Amniotic stem cell (primary cell): ENCODE data around the gene NUPR2.
A peak's percentile ranks its signal among the peaks of the same experiment; 100 is the strongest.
"Not testable (repeated sequence)": the region's sequence is repeated elsewhere in the genome, so short reads cannot be mapped to it uniquely, and the experiment has no call there.

ENCODE experiments used
- DNase-seq: peaks from one replicate; lab custom pipeline; 2025; lab: John Stamatoyannopoulos, UW

Gene NUPR2, protein sequence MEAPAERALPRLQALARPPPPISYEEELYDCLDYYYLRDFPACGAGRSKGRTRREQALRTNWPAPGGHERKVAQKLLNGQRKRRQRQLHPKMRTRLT

GRCh38 chr7:56115852-56116538 is at the start of gene NUPR2:
Gene NUPR2 (minus strand): TSS chr7:56116417. CDS start chr7:56116314, 103 bp downstream.
- DNase-seq = no peak

DNA sequence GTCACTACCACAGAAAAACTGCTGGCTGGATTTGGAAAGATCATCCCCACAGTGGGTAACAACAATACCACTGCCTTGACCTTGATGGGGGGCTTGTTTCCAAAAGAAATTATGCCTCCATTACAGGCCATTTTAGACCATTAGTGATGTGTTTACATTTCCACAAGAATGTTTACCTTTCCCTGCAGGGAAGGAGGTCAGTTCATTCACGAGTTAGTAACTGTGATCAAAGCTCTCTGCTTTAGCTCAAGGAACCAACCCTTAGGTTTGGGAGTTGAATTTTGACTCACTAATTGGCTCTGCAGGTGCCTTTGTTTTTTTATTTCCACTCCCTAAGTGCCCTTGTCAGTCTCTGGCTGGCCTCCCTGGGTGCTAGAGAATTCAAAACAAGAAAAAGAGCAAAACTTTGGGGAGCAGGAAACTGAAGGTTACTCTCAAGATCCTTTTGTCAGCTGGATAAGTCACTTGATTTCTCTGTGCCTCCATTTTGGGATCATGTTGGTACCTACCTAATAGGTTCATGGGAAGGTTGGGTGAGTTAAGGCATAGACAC is 41.1 kb upstream of the NUPR2 start:
- DNase-seq = no peak

DNA sequence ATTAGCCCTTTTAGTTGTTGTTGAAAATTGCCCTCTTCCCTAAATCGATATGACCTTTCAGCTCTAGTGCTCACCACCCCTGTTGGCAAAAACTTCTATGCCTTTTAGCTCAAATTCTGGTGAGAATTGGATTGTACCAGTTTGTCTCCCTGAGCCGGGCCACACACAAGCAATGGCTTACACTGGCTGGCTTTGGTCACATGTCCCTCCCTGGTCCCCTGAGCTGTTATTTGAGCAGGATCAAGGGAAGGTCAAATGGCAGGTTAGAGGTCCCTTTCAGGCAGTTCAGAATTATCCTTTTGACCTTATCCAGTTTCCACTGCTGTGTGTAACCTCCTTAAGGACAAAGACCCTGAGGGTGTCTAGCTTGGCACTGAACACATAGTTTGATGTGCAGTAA is 14.8 kb upstream of the NUPR2 start:
- not testable (repeated sequence) for DNase-seq

DNA sequence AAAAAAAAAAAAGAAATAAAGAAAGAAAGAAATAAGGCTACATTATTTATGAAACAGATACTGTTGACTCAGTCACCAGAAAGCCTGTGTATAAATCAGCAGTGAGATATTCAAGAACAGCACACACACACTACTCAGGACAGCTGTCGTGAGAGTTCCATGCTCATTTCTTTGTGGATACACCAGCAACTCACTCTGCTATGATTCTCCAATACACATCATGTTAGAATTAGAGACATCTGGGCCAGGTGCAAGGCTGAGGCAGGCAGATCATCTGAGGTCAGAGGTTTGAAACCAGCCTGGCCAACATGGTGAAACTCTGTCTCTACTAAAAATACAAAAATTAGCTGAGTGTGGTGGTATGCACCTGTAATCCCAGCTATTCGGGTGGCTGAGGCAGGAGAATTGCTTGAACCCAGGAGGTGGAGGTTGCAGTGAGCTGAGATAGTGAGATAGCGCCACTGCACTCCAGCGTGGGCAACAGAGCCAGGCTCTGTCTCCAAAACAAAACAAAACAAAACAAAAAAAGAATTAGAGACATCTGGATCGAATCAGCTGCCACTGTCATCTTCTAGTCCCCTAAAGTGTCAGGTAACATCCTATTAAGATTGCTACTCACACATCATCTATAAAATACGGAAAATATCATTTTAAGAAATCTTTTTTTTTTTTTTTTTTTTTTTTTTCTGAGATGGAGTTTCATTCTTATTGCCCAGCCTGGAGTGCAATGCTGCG is 11.2 kb upstream of the NUPR2 start:
- DNase-seq = no peak

DNA sequence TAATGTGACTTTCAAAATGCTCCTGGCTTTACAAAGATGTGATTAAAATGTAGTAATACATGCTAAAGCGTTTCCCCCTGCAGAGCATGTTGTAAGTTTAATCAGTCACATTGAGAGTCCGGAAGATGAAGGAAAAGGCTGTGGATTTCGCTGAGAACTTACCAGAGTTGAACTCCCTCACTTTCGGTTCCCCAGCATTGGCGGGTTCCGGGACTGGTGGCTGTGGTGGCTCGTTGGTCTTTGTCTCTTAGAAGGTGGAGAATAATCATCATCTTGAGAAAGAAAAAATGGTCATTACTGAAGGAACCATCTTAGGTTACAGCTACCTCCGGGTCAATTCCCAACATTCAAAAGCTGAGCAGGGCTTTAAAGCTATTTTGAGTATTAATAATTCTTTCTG is 9.6 kb upstream of the NUPR2 start:
- no peak for DNase-seq

- no peak for DNase-seq
Observed at GRCh38 chr7:56124981-56125380, 8.8 kb upstream of the NUPR2 start.

GRCh38 chr7:56121440-56121839 is 5.2 kb upstream of the NUPR2 start:
- no peak for DNase-seq

GRCh38 chr7:56112244-56112643 is 4.0 kb downstream of the NUPR2 start:
- DNase-seq = not testable (repeated sequence)

DNA sequence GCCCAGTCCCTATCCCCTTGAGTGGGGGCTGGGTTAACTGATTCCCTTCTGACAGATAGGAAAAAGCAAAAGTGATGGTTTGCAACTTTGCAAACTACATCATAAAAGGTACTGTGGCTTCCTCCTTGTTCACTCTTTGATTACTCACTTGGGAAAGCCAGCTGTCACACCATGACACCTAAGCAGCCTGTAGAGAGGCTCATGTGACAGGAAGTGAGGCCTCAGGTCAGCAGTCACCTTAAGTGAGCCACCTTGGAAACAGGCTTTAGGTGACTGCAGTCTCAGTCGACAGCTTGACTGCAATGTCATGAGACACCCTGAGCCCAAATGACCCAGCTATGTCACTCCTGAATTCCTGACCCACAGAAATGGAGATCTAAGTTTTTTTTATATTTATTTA is 5.6 kb downstream of the NUPR2 start:
- no peak for DNase-seq

- no peak for DNase-seq
Observed at GRCh38 chr7:56107954-56108258, 8.3 kb downstream of the NUPR2 start.

- DNase-seq = peak; percentile 97
Observed at GRCh38 chr7:56106108-56107073, 9.8 kb downstream of the NUPR2 start, which contains the start of gene CHCHD2. Gene CHCHD2 (minus strand): TSS chr7:56106476. CDS start chr7:56106413, 63 bp downstream.

- DNase-seq = peak; percentile 67
Observed at GRCh38 chr7:56105508-56105907, 10.7 kb downstream of the NUPR2 start.

DNA sequence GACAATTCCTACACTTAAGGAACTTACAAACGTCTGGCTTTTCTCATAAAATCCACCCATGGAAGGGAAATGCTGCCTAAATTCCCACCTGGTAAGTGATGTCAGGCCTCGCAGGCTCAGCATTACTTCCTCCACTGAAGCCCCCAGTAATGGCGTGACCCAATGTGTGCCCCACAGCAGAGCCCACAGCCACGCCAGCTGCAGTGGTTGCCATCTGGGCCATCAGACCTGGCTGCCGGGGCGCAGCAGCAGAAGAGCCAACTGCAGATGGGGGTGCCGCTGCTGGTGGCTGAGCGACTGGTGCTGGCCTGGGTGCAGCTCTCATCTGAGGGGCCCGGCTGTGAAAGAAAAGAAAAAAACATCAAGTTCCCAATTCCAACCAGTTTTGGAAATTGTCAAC is 12.1 kb downstream of the NUPR2 start:
- DNase-seq = not testable (repeated sequence)

- DNase-seq = no peak
Observed at GRCh38 chr7:56099653-56100052, 16.6 kb downstream of the NUPR2 start.

GRCh38 chr7:56098187-56099008 is 17.8 kb downstream of the NUPR2 start:
- not testable (repeated sequence) for DNase-seq

GRCh38 chr7:56097700-56098099 is 18.5 kb downstream of the NUPR2 start:
- peak; percentile 36 for DNase-seq

DNA sequence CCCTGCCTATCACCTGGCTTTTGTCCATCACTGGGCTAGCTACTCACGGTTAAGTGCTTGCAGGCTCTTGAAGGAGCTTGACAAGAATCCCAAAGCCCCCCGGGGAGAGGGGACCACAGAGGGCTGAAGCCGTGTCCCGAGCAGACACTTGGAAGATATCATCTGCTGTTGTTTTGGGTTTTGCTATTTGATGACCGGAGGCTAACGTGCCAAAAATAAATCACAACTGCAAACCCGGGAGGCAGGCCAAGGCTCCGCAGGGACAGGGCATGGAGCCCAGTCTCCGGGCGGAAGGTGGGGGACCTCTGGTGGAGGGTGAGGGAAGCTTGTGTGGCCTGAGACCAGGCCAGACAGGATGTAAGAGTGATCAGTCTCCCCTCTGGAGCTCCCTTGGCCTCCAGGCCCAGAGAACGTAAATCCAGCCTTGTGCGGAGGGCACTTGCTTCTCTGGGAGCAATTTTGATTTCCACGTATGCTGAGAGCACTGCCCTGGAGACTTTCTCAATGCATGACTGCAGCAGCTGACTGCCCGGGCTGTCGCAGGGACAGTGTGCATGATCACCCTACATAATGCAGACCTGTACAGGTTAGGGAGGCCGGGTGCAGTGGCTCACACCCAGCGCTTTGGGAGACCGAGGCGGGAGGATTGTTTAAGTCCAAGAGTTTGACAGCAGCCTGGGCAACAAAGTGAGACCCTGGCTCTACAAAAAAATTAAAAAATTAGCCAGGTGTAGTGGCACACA is 23.3 kb downstream of the NUPR2 start, which contains the start of gene PHKG1:
Gene PHKG1 (minus strand): TSS at position 164 of the 743 bp plus-strand sequence. CDS start 4,011 bp downstream, outside the sequence.
- peak; percentile 57 for DNase-seq

DNA sequence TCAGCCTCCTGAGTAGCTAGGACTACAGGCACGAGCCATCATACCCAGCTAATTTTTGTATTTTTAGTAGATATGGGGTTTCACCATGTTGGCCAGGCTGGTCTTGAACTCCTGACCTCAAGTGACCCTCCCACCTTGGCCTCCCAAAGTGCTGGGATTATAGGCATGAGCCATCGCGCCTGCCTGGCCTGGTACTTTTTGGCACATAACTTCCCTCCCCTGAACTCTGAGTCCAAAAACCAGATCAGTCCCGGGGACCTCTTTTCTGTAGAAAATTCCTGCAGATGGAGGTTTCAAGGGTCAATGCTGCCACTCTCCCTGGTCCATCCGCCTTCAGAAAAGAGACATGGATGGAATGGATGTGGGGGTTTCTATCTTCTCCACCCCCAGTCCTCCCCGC is 23.8 kb downstream of the NUPR2 start:
- not testable (repeated sequence) for DNase-seq

GRCh38 chr7:56091591-56091990 is 24.6 kb downstream of the NUPR2 start:
- DNase-seq = no peak

GRCh38 chr7:56087445-56087844 is 28.8 kb downstream of the NUPR2 start:
- no peak for DNase-seq
